HG03521 (cell line): Measurements from ENCODE around the gene KCNAB2.
"Not testable (repeated sequence)": the region's sequence is repeated elsewhere in the genome, so short reads cannot be mapped to it uniquely, and the experiment has no call there.

ENCODE experiments used
- ATAC-seq: cut with Tn5 transposase; IDR thresholded peaks from one replicate; pipeline ENCODE4 v1.9.1; 2021; ENCODE audit warnings: mild to moderate bottlenecking, moderate library complexity; ENCODE audit not compliant: unreplicated experiment

Gene KCNAB2

GRCh38 chr1:6009120-6010040 is 36.3 kb upstream of the KCNAB2 start:
- no peak for ATAC-seq

- no peak for ATAC-seq
Observed at GRCh38 chr1:6010554-6010953, 35.1 kb upstream of the KCNAB2 start.

GRCh38 chr1:6011161-6011945 is 34.3 kb upstream of the KCNAB2 start:
- ATAC-seq, result no peak

- ATAC-seq, result no peak
Observed at GRCh38 chr1:6011946-6012258, 33.8 kb upstream of the KCNAB2 start.

- no peak for ATAC-seq
Observed at GRCh38 chr1:6012529-6013318, 33.0 kb upstream of the KCNAB2 start.

- no peak for ATAC-seq
Observed at GRCh38 chr1:6013491-6013890, 32.2 kb upstream of the KCNAB2 start.

- no peak for ATAC-seq
Observed at GRCh38 chr1:6014130-6014999, 31.3 kb upstream of the KCNAB2 start.

GRCh38 chr1:6016191-6016865 is 29.4 kb upstream of the KCNAB2 start:
- ATAC-seq, result no peak

- not testable (repeated sequence) for ATAC-seq
Observed at GRCh38 chr1:6017654-6018053, 28.0 kb upstream of the KCNAB2 start.

- no peak for ATAC-seq
Observed at GRCh38 chr1:6019166-6019845, 26.4 kb upstream of the KCNAB2 start.

GRCh38 chr1:6022193-6022592 is 23.5 kb upstream of the KCNAB2 start:
- ATAC-seq, result no peak

GRCh38 chr1:6023346-6023745 is 22.3 kb upstream of the KCNAB2 start:
- ATAC-seq, result no peak

- no peak for ATAC-seq
Observed at GRCh38 chr1:6024376-6024775, 21.3 kb upstream of the KCNAB2 start.

- ATAC-seq, result no peak
Observed at GRCh38 chr1:6025269-6026094, 20.2 kb upstream of the KCNAB2 start.

GRCh38 chr1:6026095-6026809 is 19.4 kb upstream of the KCNAB2 start:
- ATAC-seq, result peak; percentile 75

GRCh38 chr1:6027591-6027990 is 18.1 kb upstream of the KCNAB2 start:
- no peak for ATAC-seq

GRCh38 chr1:6028042-6028850 is 17.4 kb upstream of the KCNAB2 start:
- no peak for ATAC-seq
